Measurements from ENCODE around the gene MFRP. TPM values are rescaled to one million over a fixed set of nuclear protein-coding genes. Genes with fewer than 3 reads are reported as not detected.

MFRP gene
- total RNA-seq, 4 donors from 2014 or later = not detected

DNA sequence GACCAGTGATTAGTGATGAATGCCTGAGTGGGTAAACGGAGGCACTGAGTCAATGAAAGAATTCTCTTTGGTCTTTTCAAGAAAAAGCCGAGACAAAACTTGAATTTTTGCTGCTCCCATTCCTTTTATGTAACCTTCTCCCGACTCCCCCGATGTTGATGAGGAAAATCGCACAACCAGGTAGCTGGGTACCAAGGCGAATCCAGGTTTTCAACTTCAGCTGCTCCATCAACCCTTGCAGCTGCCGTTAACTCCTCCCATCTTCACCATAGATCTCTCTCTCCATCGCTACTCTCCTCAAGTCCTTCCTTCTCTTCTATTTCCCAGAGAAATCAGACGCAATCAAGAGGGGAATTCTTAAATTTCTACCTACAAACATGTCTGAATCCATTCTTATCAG is 35.6 kb upstream of the MFRP start:
- peak overlapping the region in 1 of 3 donors; percentile 11 for H3K27ac ChIP-seq

DNA sequence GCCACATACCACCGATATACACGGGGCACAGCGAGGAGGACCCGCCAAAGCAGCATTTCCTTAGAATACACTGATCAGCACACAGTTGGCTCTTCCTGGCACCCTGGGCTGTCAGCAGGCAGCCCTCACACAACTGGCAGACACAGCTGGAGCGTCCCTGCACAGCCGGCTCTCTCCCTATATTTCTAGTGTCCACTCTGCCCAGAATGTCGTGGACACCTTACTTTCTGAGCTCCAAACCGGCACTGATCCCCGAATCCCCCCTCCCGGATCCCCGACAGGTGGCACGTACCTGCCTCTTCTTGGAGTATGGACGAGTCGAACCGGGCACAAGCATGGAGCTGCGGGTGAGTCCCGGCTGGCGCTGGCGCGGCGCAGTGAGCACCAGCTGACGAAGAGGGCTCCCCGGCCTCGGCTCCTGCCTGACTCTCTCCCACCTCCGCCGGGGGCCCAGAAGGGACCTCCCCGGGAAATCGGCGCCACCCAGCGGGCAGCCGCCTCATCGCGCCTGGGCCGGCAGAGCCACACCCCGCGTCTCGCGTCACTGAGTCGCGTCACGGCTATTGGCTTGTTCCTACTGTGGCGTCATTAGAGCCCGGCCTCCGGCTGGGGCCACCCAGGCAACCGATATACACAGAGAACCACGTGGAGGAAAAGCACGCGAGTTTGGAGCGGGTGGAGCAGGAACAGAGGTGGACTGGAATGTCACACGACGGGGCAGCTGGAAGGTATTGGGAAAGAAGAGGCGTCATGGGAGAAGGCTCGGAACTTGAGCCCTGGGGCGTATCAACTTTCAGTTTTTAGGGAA is 34.9 kb upstream of the MFRP start, which contains the start of gene USP2:
Gene USP2 (minus strand): TSS at position 510 of the 808 bp plus-strand sequence. CDS start 8,210 bp downstream, outside the sequence.
- WGBS, 2 donors = 0 to 2% methylated on average over 14 to 27 of the region's 54 CpGs
- H3K4me3 ChIP-seq (replicated peaks in 1 of 3) = peak within 1 kb of the TSS; percentile 8 to 29 (median 22)
- H3K4me1 ChIP-seq = peaks cover 20 to 22% of the 10 kb centered on the region in 2 donors
- intact Hi-C loops (cut with DNase I) = no loop called here
- DNase-seq = peak; percentile 98 to 99
- no peaks in the 10 kb centered on the region for H3K9me3 ChIP-seq
- TF ChIP-seq POLR2A (IDR thresholded peaks at IDR 0.05) = peak in 1 of 2 donors; percentile 81
- TF ChIP-seq, protein P1, sequence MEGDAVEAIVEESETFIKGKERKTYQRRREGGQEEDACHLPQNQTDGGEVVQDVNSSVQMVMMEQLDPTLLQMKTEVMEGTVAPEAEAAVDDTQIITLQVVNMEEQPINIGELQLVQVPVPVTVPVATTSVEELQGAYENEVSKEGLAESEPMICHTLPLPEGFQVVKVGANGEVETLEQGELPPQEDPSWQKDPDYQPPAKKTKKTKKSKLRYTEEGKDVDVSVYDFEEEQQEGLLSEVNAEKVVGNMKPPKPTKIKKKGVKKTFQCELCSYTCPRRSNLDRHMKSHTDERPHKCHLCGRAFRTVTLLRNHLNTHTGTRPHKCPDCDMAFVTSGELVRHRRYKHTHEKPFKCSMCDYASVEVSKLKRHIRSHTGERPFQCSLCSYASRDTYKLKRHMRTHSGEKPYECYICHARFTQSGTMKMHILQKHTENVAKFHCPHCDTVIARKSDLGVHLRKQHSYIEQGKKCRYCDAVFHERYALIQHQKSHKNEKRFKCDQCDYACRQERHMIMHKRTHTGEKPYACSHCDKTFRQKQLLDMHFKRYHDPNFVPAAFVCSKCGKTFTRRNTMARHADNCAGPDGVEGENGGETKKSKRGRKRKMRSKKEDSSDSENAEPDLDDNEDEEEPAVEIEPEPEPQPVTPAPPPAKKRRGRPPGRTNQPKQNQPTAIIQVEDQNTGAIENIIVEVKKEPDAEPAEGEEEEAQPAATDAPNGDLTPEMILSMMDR (IDR thresholded peaks at IDR 0.05) = peak; percentile 52 to 97 (median 88)
- H3K36me3 ChIP-seq = no peaks in the 10 kb centered on the region
- peak within 1 kb of the TSS in 2 of 3 donors; percentile 60 to 63 for H3K27ac ChIP-seq
- no peaks in the 10 kb centered on the region for H3K27me3 ChIP-seq

More for the DNA sequence above, 35.6 kb upstream of the MFRP start:
- intact Hi-C loops (cut with DNase I) = no loop called here
- H3K27me3 ChIP-seq = no peaks in the 10 kb centered on the region
- TF ChIP-seq POLR2A (IDR thresholded peaks at IDR 0.05) = no peak
- TF ChIP-seq, protein P1 (IDR thresholded peaks at IDR 0.05) = no peak
- H3K4me3 ChIP-seq (replicated peaks in 1 of 3) = peak overlapping the region in 1 of 3 donors; percentile 29
- DNase-seq = no peak
- H3K4me1 ChIP-seq = peaks cover 13 to 16% of the 10 kb centered on the region in 2 donors
- H3K9me3 ChIP-seq = no peaks in the 10 kb centered on the region
- WGBS, 2 donors = 7 to 11% methylated on average over 9 of the region's 9 CpGs
- no peaks in the 10 kb centered on the region for H3K36me3 ChIP-seq

- intact Hi-C loops (cut with DNase I) = no loop called here
- Histone ChIP-seq H3K9me3 (no peaks in the 10 kb centered on the region), H3K27ac (peak overlapping the region in 1 of 3 donors; percentile 63), H3K4me3 (replicated peaks in 1 of 3) (peak overlapping the region in 2 of 3 donors; percentile 8 to 29), H3K4me1 (peaks cover 26 to 28% of the 10 kb centered on the region in 2 donors), H3K27me3 (no peaks in the 10 kb centered on the region), H3K36me3 (no peaks in the 10 kb centered on the region)
- WGBS, 2 donors = 0 to 11% methylated on average over 1 to 8 of the region's 10 CpGs
- DNase-seq = peak; percentile 31 to 35
- no peak for TF ChIP-seq POLR2A (IDR thresholded peaks at IDR 0.05)
- TF ChIP-seq, protein P1 (IDR thresholded peaks at IDR 0.05) = no peak
Observed at GRCh38 chr11:119380827-119381180, 34.3 kb upstream of the MFRP start.

- 77 to 80% methylated on average over 12 to 13 of the region's 13 CpGs for whole genome bisulfite sequencing, 2 donors
- Histone ChIP-seq H3K4me1 (peaks cover 28 to 33% of the 10 kb centered on the region in 2 donors), H3K9me3 (no peaks in the 10 kb centered on the region), H3K27me3 (no peaks in the 10 kb centered on the region), H3K4me3 (replicated peaks in 1 of 3) (peak overlapping the region in 1 of 3 donors; percentile 29), H3K36me3 (no peaks in the 10 kb centered on the region), H3K27ac (no peak overlapping the region)
- intact Hi-C loops (cut with DNase I) = no loop called here
- TF ChIP-seq POLR2A (IDR thresholded peaks at IDR 0.05) = no peak
- TF ChIP-seq, protein P1 (IDR thresholded peaks at IDR 0.05) = no peak
- no peak for DNase-seq
Observed at GRCh38 chr11:119380160-119380826, 33.8 kb upstream of the MFRP start.

Measured in thyroid gland (tissue), 4 donors.